ENCODE results near the gene ANXA1.
A peak's percentile ranks its signal among the peaks of the same experiment; 100 is the strongest.

The ANXA1 gene, protein sequence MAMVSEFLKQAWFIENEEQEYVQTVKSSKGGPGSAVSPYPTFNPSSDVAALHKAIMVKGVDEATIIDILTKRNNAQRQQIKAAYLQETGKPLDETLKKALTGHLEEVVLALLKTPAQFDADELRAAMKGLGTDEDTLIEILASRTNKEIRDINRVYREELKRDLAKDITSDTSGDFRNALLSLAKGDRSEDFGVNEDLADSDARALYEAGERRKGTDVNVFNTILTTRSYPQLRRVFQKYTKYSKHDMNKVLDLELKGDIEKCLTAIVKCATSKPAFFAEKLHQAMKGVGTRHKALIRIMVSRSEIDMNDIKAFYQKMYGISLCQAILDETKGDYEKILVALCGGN

GRCh38 chr9:73151653-73152542, at the start of gene ANXA1:
Gene ANXA1 (plus strand): TSS chr9:73151865. CDS start chr9:73158536, 6,671 bp downstream.
- no peak for DNase-seq (ENCODE audit: low spot score)

- no peak for DNase-seq (ENCODE audit: low spot score)
Measured at GRCh38 chr9:73104342-73104741, 47.3 kb upstream of the ANXA1 start.

- no peak for DNase-seq (ENCODE audit: low spot score)
Measured at GRCh38 chr9:73104921-73105320, 46.7 kb upstream of the ANXA1 start.

DNA sequence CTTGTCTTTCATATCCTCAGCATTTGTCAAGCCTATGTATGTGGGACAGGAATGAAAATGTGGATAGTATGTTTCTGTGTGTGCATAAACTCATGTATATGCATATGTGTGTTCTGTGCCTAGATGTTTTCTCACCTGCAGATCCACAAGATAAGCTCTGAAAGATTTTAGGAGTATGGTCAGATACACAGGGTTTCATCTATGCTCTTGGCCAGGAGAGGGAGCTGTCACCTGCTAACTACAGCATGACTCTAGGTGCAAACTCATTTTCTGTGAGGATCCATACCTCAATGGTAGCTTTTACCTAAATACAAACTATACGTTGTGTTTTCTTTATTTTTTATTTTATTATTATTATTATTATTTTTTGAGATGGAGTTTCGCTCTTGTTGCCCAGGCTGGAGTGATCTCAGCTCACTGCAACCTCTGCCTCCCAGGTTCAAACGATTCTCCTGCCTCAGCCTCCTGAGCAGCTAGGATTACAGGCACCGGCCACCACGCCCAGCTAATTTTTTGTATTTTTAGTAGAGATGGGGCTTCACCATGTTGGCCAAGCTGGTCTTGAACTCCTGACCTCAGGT, 44.1 kb upstream of the ANXA1 start:
- DNase-seq (ENCODE audit: low spot score): peak; percentile 7

DNA sequence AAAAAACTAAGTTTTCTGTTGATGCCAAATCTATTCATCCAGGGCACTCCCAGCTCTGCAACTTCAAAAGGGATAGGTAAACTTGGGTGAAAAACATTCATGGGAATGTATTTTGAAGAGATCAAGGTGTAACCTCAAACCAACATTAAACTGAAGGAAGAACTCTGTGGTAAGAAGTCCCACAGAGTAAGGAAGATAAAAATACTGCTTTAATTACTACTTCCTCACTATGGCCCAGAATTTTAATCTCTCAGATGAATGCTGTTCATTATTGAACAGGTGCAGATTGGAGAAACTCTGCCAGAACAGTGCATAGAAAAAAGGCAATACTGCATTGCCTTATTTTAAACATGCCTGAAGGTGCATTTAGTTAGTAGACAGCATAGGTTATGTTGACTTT, 37.6 kb upstream of the ANXA1 start:
- DNase-seq (ENCODE audit: low spot score): no peak

- no peak for DNase-seq (ENCODE audit: low spot score)
Measured at GRCh38 chr9:73114958-73115357, 36.7 kb upstream of the ANXA1 start.

GRCh38 chr9:73116031-73116430, 35.6 kb upstream of the ANXA1 start:
- no peak for DNase-seq (ENCODE audit: low spot score)

GRCh38 chr9:73116880-73117279, 34.8 kb upstream of the ANXA1 start:
- no peak for DNase-seq (ENCODE audit: low spot score)

DNA sequence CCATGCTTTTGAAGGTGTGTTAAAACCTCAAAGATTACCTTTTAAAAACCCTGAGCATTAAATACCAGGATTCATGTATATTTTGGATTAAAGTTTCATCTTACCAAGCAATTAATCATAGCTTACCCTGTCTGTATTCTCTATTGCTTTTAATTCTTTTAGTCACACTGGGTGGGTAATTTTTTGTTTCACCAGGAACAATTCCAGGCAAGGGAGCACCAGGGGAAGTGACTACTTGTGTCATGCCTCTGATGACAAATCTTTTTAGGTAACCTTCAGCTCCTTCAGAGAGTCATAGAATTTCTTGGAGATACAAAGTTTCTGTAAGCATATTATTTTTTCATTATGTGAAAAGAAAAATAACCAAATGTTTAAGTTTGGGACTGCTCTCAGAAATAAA, 33.4 kb upstream of the ANXA1 start:
- no peak for DNase-seq (ENCODE audit: low spot score)

GRCh38 chr9:73118898-73119554, 32.6 kb upstream of the ANXA1 start:
- no peak for DNase-seq (ENCODE audit: low spot score)

DNA sequence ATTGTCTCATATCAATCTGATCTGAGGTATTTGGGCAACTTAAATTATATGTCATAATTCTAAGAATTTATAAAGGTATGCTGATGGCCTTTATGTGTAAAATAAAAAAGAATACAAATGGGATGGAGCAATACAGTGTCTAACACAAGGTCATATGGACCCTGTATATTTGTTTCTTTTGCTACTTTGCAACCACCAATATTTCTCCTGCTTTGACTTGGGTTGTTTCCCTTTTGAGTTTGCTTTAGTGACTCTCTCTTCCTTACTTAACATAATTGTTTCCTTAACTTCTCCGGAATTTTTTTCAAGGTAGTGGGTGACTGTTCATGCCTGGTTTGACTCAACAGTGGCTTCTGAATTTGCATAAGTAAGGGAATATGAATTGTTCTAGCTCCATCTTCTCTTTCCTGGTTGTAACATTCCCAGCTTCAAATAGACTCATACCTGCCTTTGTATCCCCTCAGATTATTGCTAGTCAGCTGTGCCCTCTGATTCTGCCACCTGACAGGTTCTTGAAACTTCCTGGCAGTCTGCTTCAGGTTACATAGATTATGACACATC, 30.2 kb upstream of the ANXA1 start:
- no peak for DNase-seq (ENCODE audit: low spot score)

DNA sequence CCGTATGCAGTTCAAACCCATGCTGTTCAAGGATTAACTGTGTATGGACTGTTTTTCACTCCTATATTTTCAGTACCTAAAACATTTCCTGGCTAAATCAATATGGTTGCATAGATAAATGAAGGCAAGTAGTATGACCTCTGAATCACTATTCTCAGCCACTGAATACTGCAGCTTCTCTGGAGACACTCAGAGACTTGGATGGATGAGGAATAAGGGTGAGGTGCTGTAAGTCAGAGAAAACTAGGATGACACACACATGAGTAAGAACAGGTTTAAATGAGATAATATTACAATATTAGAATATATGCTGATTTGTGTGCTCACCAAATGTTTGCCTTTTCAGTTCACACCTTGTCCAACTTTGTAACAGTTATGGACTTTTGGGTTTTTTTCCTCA, 26.0 kb upstream of the ANXA1 start:
- DNase-seq (ENCODE audit: low spot score): no peak

- DNase-seq (ENCODE audit: low spot score): no peak
Measured at GRCh38 chr9:73129941-73130685, 21.6 kb upstream of the ANXA1 start.

DNA sequence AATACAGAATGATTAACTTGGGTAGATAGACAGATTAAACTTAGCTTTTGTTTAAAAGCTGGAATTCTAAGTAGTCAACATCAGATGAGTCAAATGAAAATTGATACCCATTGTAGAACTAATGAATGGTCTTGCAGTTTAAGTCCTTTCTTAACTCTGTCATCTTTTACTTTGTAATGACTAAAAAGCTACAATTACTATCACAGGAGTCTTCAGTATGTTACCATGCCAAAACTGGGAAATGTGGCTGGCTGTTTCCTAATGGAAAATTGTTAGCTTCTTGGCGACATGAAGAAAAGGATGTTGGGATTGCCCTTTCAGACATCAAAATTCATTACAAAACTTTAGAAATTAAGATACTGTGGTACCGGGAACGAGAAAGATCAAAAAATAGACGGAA, 20.2 kb upstream of the ANXA1 start:
- DNase-seq (ENCODE audit: low spot score): no peak

- peak; percentile 57 for DNase-seq (ENCODE audit: low spot score)
Measured at GRCh38 chr9:73132034-73132776, 19.5 kb upstream of the ANXA1 start.

GRCh38 chr9:73133022-73133651, 18.5 kb upstream of the ANXA1 start:
- no peak for DNase-seq (ENCODE audit: low spot score)

DNA sequence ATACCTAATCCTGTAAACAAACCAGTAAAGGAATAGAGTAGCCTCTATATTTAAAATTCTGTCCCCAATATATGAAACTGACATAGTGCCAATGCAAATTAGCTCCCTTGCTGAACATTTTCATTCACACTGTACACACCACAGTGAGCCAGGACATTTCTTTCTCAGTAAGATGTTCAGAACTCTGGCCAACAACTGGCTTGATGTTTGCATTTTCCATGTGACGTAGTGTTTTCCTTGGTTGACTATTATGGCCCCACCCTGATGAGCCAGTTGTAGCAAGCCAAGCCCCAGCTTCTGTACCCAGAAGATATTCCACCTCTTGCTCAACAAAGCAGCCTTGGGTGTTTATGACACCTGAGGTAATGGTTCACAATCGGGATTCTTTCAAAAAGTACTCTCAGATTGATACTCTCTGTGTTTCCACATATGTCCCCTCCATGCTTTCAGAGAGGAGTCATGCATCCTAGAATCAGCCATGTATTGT, 17.7 kb upstream of the ANXA1 start:
- no peak for DNase-seq (ENCODE audit: low spot score)

DNA sequence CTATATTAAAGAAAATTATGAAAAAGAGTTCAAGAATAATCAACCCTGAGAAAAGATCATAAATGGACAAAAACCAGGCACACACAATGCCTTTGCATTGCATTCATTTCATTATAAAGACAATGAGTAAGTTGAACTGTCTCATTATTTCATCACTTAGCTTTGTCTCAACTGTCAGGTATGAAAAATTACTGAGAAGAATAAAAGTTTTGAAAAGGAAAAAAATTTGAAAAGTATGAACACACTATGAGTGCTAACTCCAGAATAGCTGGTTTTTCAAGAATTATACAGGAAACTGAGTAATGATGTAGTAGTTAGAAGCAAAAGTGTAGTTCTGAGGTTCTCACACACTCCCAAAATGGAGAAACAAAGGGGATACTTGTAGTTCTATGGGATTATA, 16.3 kb upstream of the ANXA1 start:
- no peak for DNase-seq (ENCODE audit: low spot score)

DNA sequence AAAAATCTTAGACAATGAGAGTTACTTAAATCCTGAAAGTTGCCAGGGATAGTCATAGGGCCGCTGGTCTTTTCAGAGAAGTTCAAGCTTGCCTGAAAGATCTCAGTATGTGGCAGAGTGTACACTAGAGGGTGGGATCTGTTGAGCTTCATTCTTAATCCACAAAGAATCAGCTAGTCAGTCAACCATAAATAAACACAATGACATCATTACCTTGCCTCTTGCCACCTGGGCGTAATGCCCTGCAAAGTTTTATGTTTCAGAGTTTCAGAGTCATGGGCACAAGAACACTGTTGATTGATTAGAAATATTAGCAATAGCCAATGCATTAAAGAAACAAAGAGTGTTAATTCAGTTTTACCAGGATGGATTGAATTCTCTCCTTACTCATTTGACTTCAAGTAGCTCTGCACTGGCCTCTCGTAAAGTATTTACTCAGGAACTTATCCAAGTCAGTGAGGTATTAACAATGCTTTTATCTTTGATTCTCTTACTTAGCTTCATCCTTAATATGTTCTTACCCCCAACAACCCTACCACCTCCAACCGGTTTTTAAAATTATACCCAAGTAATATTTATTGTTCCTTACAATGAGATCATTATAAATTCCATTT, 14.3 kb upstream of the ANXA1 start:
- DNase-seq (ENCODE audit: low spot score): no peak

Data from globus pallidus (tissue), 1 donor.